Astrocyte of the cerebellum (primary cell): ENCODE results near the gene OSBPL10.
"Not testable (repeated sequence)": the region's sequence is repeated elsewhere in the genome, so short reads cannot be mapped to it uniquely, and the experiment has no call there.

Source experiments
- DNase-seq: peaks from one replicate; pipeline ENCODE4 v3.0.0-alpha.2; 2011; ENCODE audit warnings: low read depth
- H3K4me3 ChIP-seq: 2 replicates; pipeline ENCODE4 v1.5.1; 2011; ENCODE audit warnings: mild to moderate bottlenecking, low read depth, low read length, moderate library complexity
- CTCF ChIP-seq: IDR thresholded peaks from 2 replicates; pipeline ENCODE4 v1.5.1; 2012; ENCODE audit warnings: low read length, low read depth, moderate library complexity, mild to moderate bottlenecking; ENCODE audit errors: missing control alignments
- in situ Hi-C: cut with HindIII; loops from 2 replicates; pipeline ENCODE4 v1.10.0; 2017; ENCODE audit warnings: low sequenced_read_pairs

OSBPL10 gene

GRCh38 chr3:32003380-32003779, 22.3 kb upstream of the OSBPL10 start:
- DNase-seq, result no peak
- in situ Hi-C loops, result no loop called here
- no peak for TF ChIP-seq CTCF
- H3K4me3 ChIP-seq, result no peak overlapping the region

- no peak for TF ChIP-seq CTCF
Observed at GRCh38 chr3:32002561-32003368, 21.7 kb upstream of the OSBPL10 start.

DNA sequence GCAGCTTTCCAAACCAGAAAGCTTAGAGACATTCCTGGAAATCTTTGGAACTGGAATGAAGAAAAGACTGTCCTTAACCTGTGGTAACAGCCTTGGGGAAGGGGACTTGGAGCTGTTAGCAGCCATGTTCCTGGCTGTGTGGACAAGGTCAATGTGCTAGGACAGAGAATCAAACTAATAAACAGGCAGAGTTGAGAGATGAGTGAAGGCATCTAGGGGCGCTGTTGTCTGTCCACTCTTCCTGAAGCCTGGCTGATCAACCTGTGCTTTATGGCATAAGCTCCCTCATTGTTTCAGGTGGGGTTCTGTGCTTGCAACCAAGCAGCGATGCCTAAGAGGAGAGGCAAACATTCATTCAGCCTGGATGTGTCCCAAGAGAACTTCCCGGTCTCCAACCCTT, 19.8 kb upstream of the OSBPL10 start:
- in situ Hi-C loops, result no loop called here
- TF ChIP-seq CTCF, result no peak
- H3K4me3 ChIP-seq, result no peak overlapping the region
- no peak for DNase-seq

More at GRCh38 chr3:32002561-32003368, 21.7 kb upstream of the OSBPL10 start:
- no peak overlapping the region for H3K4me3 ChIP-seq
- in situ Hi-C loops, result no loop called here
- no peak for DNase-seq

- in situ Hi-C loops, result no loop called here
- DNase-seq, result no peak
- TF ChIP-seq CTCF, result no peak
- no peak overlapping the region for H3K4me3 ChIP-seq
Observed at GRCh38 chr3:31999907-32000439, 18.9 kb upstream of the OSBPL10 start.

DNA sequence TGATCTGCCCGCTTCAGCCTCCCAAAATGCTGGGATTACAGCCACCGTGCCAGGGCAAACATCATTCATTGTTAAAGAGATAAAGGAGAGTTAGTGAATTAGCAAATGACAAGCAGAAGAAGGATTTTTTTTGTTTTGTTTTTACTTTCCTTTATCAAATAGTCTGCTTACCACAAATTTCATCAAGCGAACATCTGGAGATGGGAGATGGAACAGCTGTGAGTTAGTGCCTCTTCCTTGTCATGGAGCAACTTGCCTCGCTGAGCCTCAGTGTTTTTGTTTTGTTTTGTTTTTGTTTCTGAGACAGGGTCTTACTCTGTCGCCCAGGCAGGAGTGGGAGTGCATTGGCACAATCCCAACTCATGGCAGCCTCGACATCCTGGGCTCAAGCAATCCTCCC, 16.4 kb upstream of the OSBPL10 start:
- H3K4me3 ChIP-seq, result no peak overlapping the region
- DNase-seq, result no peak
- in situ Hi-C loops, result no loop called here
- no peak for TF ChIP-seq CTCF

GRCh38 chr3:31996195-31996594, 15.1 kb upstream of the OSBPL10 start:
- no peak for DNase-seq
- in situ Hi-C loops, result no loop called here
- no peak for TF ChIP-seq CTCF

DNA sequence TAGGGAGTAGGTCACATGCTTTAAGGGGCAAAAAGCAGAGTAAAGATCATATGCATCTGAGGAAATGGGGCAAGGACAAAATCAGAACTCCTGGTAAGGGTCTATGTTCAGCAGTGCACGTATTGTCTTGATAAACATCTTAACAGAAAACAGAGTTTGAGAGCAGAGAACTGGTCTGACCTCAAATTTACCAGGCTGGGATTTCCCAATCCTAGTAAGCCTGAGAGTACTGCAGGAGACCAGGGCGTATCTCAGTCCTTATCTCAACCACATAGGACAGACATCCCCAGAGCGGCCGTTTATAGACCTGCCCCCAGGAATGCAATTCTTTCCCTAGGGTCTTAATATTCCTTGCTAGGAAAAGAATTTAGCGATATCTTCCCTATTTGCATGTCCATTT, 14.0 kb upstream of the OSBPL10 start:
- in situ Hi-C loops, H3K4me3 ChIP-seq, DNase-seq: not testable (repeated sequence)

More at GRCh38 chr3:31996195-31996594, 15.1 kb upstream of the OSBPL10 start:
- no peak overlapping the region for H3K4me3 ChIP-seq
